Heart right ventricle (tissue), 16 donors: ENCODE data around the gene GAL. TPM values are rescaled to one million over a fixed set of nuclear protein-coding genes. Genes with fewer than 3 reads are reported as not detected.

Experiments
- ATAC-seq, 8 donors: fragments of 200-7000 bp; cut with Tn5 transposase; one replicate each; pipeline ENCODE4 v1.9.1; 2020; ENCODE audit warnings: mild to moderate bottlenecking in 8 of 8, moderate library complexity in 8 of 8, moderate number of reproducible peaks in 1 of 8
- DNase-seq, 2 donors: peaks; one replicate each; pipeline ENCODE4 v3.0.0-alpha.2; 2020
- H3K27ac ChIP-seq, 10 donors: fragments of 200-600 bp; sonication (generic) in 2 of 10; one replicate each; pipeline versions ENCODE4 v1.5.0 to v1.8.0; 2020 to 2022; ENCODE audit warnings: mild to moderate bottlenecking in 3 of 10
- H3K27me3 ChIP-seq, 7 donors: fragments of 200-600 bp; one replicate each; pipeline ENCODE4 v1.8.0; 2021 to 2022; ENCODE audit warnings: mild to moderate bottlenecking in 2 of 7
- H3K36me3 ChIP-seq, 9 donors: fragments of 200-600 bp; sonication (generic) in 1 of 9; one replicate each; pipeline versions ENCODE4 v1.5.0 to v1.8.0; 2020 to 2022; ENCODE audit warnings: mild to moderate bottlenecking in 2 of 9
- H3K4me1 ChIP-seq, 9 donors: fragments of 200-600 bp; sonication (generic) in 1 of 9; one replicate each; pipeline versions ENCODE4 v1.5.0 to v1.8.0; 2020 to 2022; ENCODE audit warnings: mild to moderate bottlenecking in 4 of 9
- H3K4me3 ChIP-seq, 10 donors: fragments of 200-600 bp; sonication (generic) in 2 of 10; one replicate each; pipeline versions ENCODE4 v1.5.0 to v1.8.0; 2020 to 2022; ENCODE audit warnings: mild to moderate bottlenecking in 7 of 10, moderate library complexity in 2 of 10
- H3K9me3 ChIP-seq, 11 donors: fragments of 200-600 bp in 10 of 11; sonication (generic) in 2 of 11; one replicate each; pipeline versions ENCODE4 v1.5.0 to v1.8.0; 2013 to 2022; ENCODE audit warnings: mild to moderate bottlenecking in 2 of 11, control low read depth in 1 of 11, moderate library complexity in 1 of 11
- WGBS, 2 donors: extraction: QIAGEN DNeasy Blood & Tissue Kit; methylation state at CpG; one replicate each; pipeline ENCODE4 v1.1.7; 2013; ENCODE audit warnings: inconsistent platforms in 1 of 2; 5-methylcytosine and 5-hydroxymethylcytosine counted together
- intact Hi-C, 10 donors: fragments of 100-400 bp; cut with DNase I; formaldehyde crosslinking; loops; one replicate each; pipeline versions ENCODE4 v1.11.1 to v1.14.2; 2022
- polyA plus RNA-seq, 2 donors: library from polyadenylated mRNA; stranded (reverse); fragments of 200-250 nt; gene quantifications; one replicate each; pipeline ENCODE4 v1.2.3, GENCODE V29; 2013
- total RNA-seq, 10 donors: library from RNA; stranded (reverse); fragmentation: NEBNext Ultra II Directional in 3 of 10; extraction: Animal tissue kit (Norgen Biotek cat#: 25700) in 3 of 10; gene quantifications; one replicate each; pipeline versions ENCODE4 v1.2.1 to v1.2.4, GENCODE V29; 2021 to 2023
- TF ChIP-seq, protein P1 (sequence below), 9 donors: fragments of 200-600 bp; sonication (generic) in 2 of 9; IDR thresholded peaks; one replicate each; pipeline versions ENCODE4 v1.5.0 to v1.8.0; 2021 to 2022; ENCODE audit warnings: antibody characterized with exemption in 9 of 9, mild to moderate bottlenecking in 5 of 9, moderate library complexity in 1 of 9
- donor health status: Arrhythmogenic right ventricular cardiomyopathy.
- donor health status: ischemic (EF 13 %, LVEDD 7.1; RV severe dilation, severe dysfunction).
- donor health status: healthy with polysubstance abuse.
- donor health status: DM: no; HTN: yes; CAD: no.
- donor health status: DM: no; HTN: no; CAD: no.
- donor health status: ischemic (EF 25% LVEDD 6.9; RV normal size, moderate dysfunction).
- donor health status: ischemic (EF 25% LVEDD 5.7; RV mildly dilated, moderate dysfunction).
- donor health status: healthy.
- donor health status: DM: yes; HTN: yes; CAD: no.
- donor health status: Ischemic cardiomyopathy.
- donor health status: ischemic (EF 35%, LVEDD 5.7; RV mildly dilated, moderate dysfunction).
- donor health status: nonischemic (EF 11% LVEDD 7.7; RV severe dilation, severe dysfunction).
- donor health status: DM: yes; HTN: yes; CAD: no.
- donor health status: PGD.
- donor health status: ischemic (EF 29% LVEDD 5.4; RV normal size, mild dysfunction).
- donor health status: nonischemic (EF 23%, LVEDD 6.1; RV moderate dilation, normal function).

The GAL gene
- total and polyA plus RNA-seq, 12 donors: 0.42 to 2.9 (median 1.1) TPM; not detected in 8

DNA sequence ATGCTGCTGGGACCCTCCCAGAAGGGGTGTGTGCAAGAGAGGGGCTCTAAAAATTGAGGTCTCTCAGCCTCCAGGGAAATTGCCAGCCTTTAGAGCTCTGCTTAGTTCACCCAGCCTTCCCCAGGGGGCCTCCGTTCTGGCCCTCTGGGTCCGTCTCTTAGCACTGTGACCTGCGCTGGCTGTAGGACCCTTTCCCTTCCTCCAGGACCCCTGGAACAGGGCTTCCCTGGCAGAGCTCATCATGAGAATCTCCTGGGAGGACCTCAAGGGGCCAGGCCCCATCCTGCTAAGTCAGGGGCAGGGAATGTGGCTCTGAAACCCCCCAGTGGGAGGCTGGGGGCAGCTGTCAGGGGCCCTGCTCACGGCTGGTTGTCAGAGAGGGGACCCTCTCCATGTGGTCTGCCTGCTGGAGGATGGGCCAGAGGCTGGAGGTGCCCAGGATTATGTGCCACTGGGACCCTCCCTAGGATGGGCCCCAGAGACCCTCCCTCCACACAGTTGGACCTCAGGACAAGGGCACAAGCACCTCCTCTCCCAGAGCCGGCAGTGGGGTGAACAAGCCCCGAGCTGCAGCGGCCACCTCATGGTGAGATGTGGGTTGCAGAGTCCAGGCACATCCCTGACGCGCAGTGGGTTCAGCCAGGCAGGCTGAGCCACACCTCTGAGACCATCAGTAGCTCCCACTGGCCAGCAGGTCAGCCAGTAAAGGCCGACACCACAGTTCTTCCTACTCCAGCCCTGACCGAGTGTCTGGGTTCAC lies 27.1 kb upstream of the GAL start:
- peaks cover 2 to 14% (median 10%) of the 10 kb centered on the region in 9 donors for H3K4me1 ChIP-seq
- ATAC-seq (no peak), DNase-seq (no peak)
- no peak overlapping the region for H3K4me3 ChIP-seq
- TF ChIP-seq, protein P1, sequence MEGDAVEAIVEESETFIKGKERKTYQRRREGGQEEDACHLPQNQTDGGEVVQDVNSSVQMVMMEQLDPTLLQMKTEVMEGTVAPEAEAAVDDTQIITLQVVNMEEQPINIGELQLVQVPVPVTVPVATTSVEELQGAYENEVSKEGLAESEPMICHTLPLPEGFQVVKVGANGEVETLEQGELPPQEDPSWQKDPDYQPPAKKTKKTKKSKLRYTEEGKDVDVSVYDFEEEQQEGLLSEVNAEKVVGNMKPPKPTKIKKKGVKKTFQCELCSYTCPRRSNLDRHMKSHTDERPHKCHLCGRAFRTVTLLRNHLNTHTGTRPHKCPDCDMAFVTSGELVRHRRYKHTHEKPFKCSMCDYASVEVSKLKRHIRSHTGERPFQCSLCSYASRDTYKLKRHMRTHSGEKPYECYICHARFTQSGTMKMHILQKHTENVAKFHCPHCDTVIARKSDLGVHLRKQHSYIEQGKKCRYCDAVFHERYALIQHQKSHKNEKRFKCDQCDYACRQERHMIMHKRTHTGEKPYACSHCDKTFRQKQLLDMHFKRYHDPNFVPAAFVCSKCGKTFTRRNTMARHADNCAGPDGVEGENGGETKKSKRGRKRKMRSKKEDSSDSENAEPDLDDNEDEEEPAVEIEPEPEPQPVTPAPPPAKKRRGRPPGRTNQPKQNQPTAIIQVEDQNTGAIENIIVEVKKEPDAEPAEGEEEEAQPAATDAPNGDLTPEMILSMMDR (IDR thresholded peaks at IDR 0.05): no peak
- peaks cover 0 to 10% (median 3%) of the 10 kb centered on the region in 11 donors for H3K9me3 ChIP-seq
- H3K27ac ChIP-seq: no peak overlapping the region
- WGBS, 2 donors: 95 to 96% methylated on average over 11 of the region's 11 CpGs
- H3K27me3 ChIP-seq: peaks cover 0 to 23% (median 14%) of the 10 kb centered on the region in 7 donors
- intact Hi-C loops: no loop called here
- no peaks in the 10 kb centered on the region for H3K36me3 ChIP-seq

DNA sequence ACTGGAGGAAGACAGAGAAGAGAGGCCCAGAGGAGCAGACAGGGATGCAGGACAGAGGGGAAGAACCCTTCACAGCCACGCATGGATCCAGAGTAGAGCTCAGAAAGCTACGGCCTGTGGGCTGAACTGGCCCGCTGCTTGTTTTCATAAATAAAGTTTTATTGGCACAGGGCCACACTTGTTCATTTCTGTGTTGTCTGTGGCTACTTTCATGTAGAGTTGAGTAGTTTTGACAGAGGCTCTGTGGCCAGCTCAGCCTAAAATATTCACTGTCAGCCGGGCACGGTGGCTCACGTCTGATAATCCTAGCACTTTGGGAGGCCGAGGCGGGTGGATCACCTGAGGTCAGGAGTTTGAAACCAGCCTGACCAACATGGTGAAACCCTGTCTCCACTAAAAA lies 26.2 kb upstream of the GAL start:
- DNase-seq (no peak), ATAC-seq (no peak)
- TF ChIP-seq, protein P1 (IDR thresholded peaks at IDR 0.05): no peak
- intact Hi-C loops: no loop called here
- no peak overlapping the region for H3K27ac ChIP-seq
- no peak overlapping the region for H3K4me3 ChIP-seq
- no peaks in the 10 kb centered on the region for H3K36me3 ChIP-seq
- H3K9me3 ChIP-seq: peaks cover 0 to 10% (median 3%) of the 10 kb centered on the region in 11 donors
- peaks cover 2 to 14% (median 10%) of the 10 kb centered on the region in 9 donors for H3K4me1 ChIP-seq
- 96 to 99% methylated on average over 8 of the region's 8 CpGs for WGBS, 2 donors
- H3K27me3 ChIP-seq: peaks cover 0 to 22% (median 9%) of the 10 kb centered on the region in 7 donors

DNA sequence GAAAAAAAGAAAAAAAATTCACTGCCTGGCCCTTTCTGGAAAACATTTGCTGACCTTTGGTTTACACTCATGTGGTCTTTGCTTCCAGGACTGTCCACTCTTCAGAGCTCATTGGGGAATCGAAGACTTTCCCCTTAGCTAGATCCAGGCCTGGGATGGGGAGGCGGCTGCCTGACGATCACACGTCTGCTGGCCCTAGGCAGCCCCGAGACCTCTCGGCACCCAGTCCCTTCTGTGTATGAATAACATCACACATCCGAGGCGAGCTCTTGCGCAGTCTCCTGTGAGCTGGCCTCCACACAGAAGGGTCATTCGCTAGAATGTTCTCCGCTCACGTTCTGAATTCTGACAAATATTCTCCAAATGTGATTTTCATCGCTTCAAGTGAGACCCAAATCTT lies 25.7 kb upstream of the GAL start:
- peaks cover 0 to 20% (median 14%) of the 10 kb centered on the region in 7 donors for H3K27me3 ChIP-seq
- TF ChIP-seq, protein P1 (IDR thresholded peaks at IDR 0.05): no peak
- H3K27ac ChIP-seq: peak overlapping the region in 2 of 10 donors; percentile 44 to 48
- H3K9me3 ChIP-seq: peaks cover 0 to 10% (median 3%) of the 10 kb centered on the region in 11 donors
- DNase-seq (no peak), ATAC-seq (peak in 3 of 8 donors; percentile 26 to 52 (median 36))
- H3K4me3 ChIP-seq: no peak overlapping the region
- peaks cover 2 to 14% (median 10%) of the 10 kb centered on the region in 9 donors for H3K4me1 ChIP-seq
- no peaks in the 10 kb centered on the region for H3K36me3 ChIP-seq
- intact Hi-C loops: no loop called here
- WGBS, 2 donors: 69 to 71% methylated on average over 13 of the region's 13 CpGs

DNA sequence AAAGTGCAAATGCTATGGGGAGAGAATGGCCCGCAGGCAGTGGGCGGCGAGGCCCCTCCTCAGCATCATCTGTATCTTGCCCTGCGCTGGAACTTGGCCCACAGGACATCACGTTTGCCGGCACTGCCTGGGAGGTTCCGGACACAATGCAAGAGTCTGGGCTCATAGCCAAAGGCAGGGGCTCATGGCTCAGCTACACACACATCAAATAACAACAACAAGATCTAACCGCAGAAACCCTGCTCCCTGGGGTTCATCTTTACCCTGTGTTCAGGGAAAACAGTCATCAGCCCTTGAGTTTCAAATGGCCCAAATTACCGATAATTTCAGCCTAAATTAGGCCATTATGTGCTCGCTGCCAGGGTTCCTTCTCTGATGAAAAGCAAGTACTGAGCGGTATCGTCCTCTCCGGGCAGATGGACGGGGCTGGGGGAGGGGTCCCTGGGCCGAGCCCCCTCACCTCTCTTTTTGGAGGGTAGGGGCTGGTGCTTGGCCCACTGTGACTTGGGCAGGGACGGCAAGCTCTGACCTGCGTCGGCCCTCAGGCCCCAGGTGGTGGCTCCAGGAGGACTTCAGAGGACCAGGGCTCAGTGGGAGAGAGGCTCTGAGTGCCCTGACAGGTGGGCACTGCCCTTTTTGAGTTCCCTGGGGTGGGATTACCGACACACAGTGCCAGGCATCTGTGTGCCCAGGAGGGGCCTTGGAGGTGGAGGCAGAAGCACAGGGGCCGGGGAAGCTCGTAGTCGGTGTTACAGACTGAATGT lies 25.0 kb upstream of the GAL start:
- H3K9me3 ChIP-seq: peaks cover 0 to 10% (median 3%) of the 10 kb centered on the region in 11 donors
- peaks cover 0 to 22% (median 15%) of the 10 kb centered on the region in 7 donors for H3K27me3 ChIP-seq
- peaks cover 2 to 14% (median 10%) of the 10 kb centered on the region in 9 donors for H3K4me1 ChIP-seq
- intact Hi-C loops: no loop called here
- H3K36me3 ChIP-seq: no peaks in the 10 kb centered on the region
- H3K4me3 ChIP-seq: no peak overlapping the region
- peak overlapping the region in 2 of 10 donors; percentile 48 to 58 for H3K27ac ChIP-seq
- ATAC-seq (peak; percentile 62 to 91 (median 86)), DNase-seq (peak; percentile 70 to 71)
- TF ChIP-seq, protein P1 (IDR thresholded peaks at IDR 0.05): no peak
- WGBS, 2 donors: 40 to 41% methylated on average over 22 of the region's 22 CpGs
